ENCODE data around the gene ZNF500. TPM values are rescaled to one million over a fixed set of nuclear protein-coding genes. Genes with fewer than 3 reads are reported as not detected.

ZNF500 gene
- total RNA-seq, 1 donor from 2014 or later, result 23.5 TPM

DNA sequence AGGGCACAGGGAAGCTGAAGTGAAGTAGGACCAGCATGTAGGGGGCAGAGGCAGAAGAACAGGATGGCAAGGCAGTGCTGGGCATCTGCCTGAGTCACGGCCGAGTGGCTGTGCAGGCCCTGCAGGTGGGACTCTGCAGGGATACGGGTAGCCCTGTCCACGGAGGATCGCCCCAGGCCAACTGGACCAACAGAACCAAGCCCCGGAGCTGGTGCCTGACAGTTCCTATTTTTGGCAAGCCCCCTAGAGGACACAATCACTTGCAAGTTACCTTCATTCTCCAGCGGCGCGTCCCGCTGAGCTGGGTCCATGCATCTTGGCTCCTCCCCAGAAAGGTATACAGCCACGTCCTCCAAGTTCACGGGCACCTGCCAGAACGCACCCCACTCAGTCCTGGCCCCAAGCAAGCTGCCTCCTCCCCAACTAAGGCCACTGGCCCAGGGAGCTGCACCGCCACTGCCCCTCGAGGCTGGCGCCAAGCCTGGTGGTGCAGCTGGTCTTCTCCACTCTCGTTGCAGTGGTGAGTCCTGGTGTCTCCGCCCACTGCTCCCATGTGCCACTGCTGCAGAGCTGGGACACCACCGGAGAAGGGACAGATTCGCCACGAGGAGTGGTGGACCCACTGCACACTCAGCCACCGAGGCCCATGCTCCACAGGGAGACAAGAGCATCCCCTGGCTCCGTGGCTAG is 6.6 kb downstream of the ZNF500 start:
- no peak for DNase-seq (ENCODE audit: low spot score, unreplicated experiment)
- no peak overlapping the region for H3K27ac Mint-ChIP-seq
- TF ChIP-seq CTCF (IDR thresholded peaks at IDR 0.05; ENCODE audit: unreplicated experiment), result no peak
- no peaks in the 10 kb centered on the region for H3K4me1 Mint-ChIP-seq (ENCODE audit: low read depth)
- H3K36me3 Mint-ChIP-seq (ENCODE audit: insufficient read depth), result peaks cover 21% of the 10 kb centered on the region
- H3K9me3 Mint-ChIP-seq (ENCODE audit: low read depth), result peaks cover 3% of the 10 kb centered on the region
- no peak overlapping the region for H3K4me3 Mint-ChIP-seq (ENCODE audit: low read depth)
- no peaks in the 10 kb centered on the region for H3K27me3 Mint-ChIP-seq

DNA sequence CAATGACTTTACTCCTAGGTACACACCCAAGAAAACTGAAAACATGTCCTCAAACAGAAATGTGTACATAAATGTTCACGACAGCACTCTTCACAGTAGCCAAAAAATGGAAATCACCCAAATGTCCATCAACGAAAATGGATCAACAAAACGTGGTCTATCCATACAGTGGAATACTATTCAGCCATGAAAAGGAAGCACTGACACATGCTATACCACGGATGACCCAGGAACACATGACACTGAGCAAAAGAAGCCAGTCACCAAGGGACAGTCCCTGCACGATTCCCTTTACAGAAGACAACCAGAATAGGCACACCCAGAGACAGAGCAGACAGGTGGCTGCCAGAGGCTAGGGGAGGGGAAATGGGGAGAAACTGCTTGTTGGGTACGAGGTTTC is 11.3 kb downstream of the ZNF500 start:
- Mint-ChIP-seq H3K27me3 (no peaks in the 10 kb centered on the region), H3K27ac (no peak overlapping the region), H3K9me3 (ENCODE audit: low read depth) (peaks cover 3% of the 10 kb centered on the region), H3K36me3 (ENCODE audit: insufficient read depth) (peaks cover 30% of the 10 kb centered on the region), H3K4me1 (ENCODE audit: low read depth) (no peaks in the 10 kb centered on the region), H3K4me3 (ENCODE audit: low read depth) (no peak overlapping the region)
- TF ChIP-seq CTCF (IDR thresholded peaks at IDR 0.05; ENCODE audit: unreplicated experiment), result no peak
- DNase-seq (ENCODE audit: low spot score, unreplicated experiment), result no peak

GRCh38 chr16:4754865-4755264 is 12.1 kb downstream of the ZNF500 start:
- no peak overlapping the region for H3K4me3 Mint-ChIP-seq (ENCODE audit: low read depth)
- H3K9me3 Mint-ChIP-seq (ENCODE audit: low read depth), result peaks cover 3% of the 10 kb centered on the region
- H3K36me3 Mint-ChIP-seq (ENCODE audit: insufficient read depth), result peaks cover 28% of the 10 kb centered on the region
- H3K27ac Mint-ChIP-seq, result no peak overlapping the region
- H3K27me3 Mint-ChIP-seq, result no peaks in the 10 kb centered on the region
- no peak for DNase-seq (ENCODE audit: low spot score, unreplicated experiment)
- no peak for TF ChIP-seq CTCF (IDR thresholded peaks at IDR 0.05; ENCODE audit: unreplicated experiment)
- H3K4me1 Mint-ChIP-seq (ENCODE audit: low read depth), result no peaks in the 10 kb centered on the region

- no peaks in the 10 kb centered on the region for H3K27me3 Mint-ChIP-seq
- H3K4me3 Mint-ChIP-seq (ENCODE audit: low read depth), result no peak overlapping the region
- TF ChIP-seq CTCF (IDR thresholded peaks at IDR 0.05; ENCODE audit: unreplicated experiment), result no peak
- peaks cover 3% of the 10 kb centered on the region for H3K9me3 Mint-ChIP-seq (ENCODE audit: low read depth)
- no peaks in the 10 kb centered on the region for H3K4me1 Mint-ChIP-seq (ENCODE audit: low read depth)
- H3K27ac Mint-ChIP-seq, result no peak overlapping the region
- H3K36me3 Mint-ChIP-seq (ENCODE audit: insufficient read depth), result peaks cover 21% of the 10 kb centered on the region
- no peak for DNase-seq (ENCODE audit: low spot score, unreplicated experiment)
Measured at GRCh38 chr16:4753227-4753626, 13.7 kb downstream of the ZNF500 start.

DNA sequence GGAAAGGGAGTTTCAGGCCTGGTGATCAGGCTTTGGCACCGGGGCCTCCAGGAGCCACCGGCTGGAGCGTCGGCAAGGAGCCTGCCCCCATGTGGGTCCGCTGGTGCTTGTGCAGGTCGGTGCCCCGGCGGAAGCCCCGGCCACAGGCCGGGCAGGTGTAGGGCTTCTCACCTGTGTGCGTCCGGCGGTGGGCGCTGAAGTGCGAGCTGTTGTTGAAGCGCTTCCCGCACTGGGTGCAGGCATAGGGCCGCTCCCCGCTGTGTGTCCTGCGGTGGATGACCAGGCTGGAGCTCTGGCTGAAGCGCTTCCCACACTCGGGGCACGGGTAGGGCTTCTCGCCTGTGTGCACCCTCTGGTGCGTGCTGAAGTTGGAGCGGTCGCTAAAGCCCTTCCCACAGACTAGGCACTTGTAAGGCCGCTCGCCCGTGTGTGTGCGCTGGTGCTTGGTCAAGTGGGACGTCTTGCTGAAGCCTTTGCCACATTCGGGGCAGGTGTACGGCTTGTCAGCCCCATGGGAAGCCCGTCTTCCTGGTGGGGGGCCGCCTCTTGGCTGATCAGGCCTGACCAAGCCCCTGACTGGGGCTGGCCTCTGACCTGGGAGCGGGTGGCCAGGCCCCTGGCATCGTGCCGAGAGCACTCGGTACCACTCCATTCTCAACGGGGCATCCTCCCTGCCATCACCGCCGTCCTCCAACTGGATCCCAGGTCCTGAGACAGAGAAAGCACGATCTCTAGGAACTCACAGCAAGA is 14.4 kb downstream of the ZNF500 start:
- Mint-ChIP-seq H3K4me3 (ENCODE audit: low read depth) (no peak overlapping the region), H3K9me3 (ENCODE audit: low read depth) (peaks cover 3% of the 10 kb centered on the region), H3K27ac (no peak overlapping the region), H3K27me3 (no peaks in the 10 kb centered on the region), H3K4me1 (ENCODE audit: low read depth) (no peaks in the 10 kb centered on the region), H3K36me3 (ENCODE audit: insufficient read depth) (peaks cover 21% of the 10 kb centered on the region)
- no peak for DNase-seq (ENCODE audit: low spot score, unreplicated experiment)
- no peak for TF ChIP-seq CTCF (IDR thresholded peaks at IDR 0.05; ENCODE audit: unreplicated experiment)

All from progenitor cell of endocrine pancreas (in vitro differentiated cells).